Liver (tissue), 9 donors: Measurements from ENCODE around the gene CFL1. TPM values are rescaled to one million over a fixed set of nuclear protein-coding genes. Genes with fewer than 3 reads are reported as not detected.

ENCODE experiments used
- DNase-seq: peaks from one replicate; pipeline ENCODE4 v3.0.0-alpha.2; 2017; ENCODE audit warnings: low spot score
- H3K27ac ChIP-seq, 2 donors: one replicate each; pipeline ENCODE4 v1.7.0; 2013; ENCODE audit warnings: inconsistent platforms in 2 of 2, low read length in 2 of 2, control low read depth in 1 of 2, low read depth in 1 of 2, mild to moderate bottlenecking in 1 of 2
- H3K27me3 ChIP-seq, 4 donors: one replicate each; pipeline versions ENCODE4 v1.6.1 to v1.7.0; 2013; ENCODE audit warnings: low read length in 3 of 4, inconsistent platforms in 1 of 4, mild to moderate bottlenecking in 1 of 4, moderate library complexity in 1 of 4; ENCODE audit not compliant: control insufficient read depth in 4 of 4, insufficient read depth in 4 of 4
- H3K36me3 ChIP-seq, 4 donors: one replicate each; pipeline versions ENCODE4 v1.6.1 to v1.7.0; 2013; ENCODE audit warnings: low read length in 3 of 4, mild to moderate bottlenecking in 3 of 4, low read depth in 1 of 4, moderate library complexity in 1 of 4; ENCODE audit not compliant: control insufficient read depth in 4 of 4, insufficient read depth in 3 of 4
- H3K4me1 ChIP-seq, 4 donors: one replicate each; pipeline versions ENCODE4 v1.6.1 to v1.7.0; 2013; ENCODE audit warnings: low read length in 3 of 4, mild to moderate bottlenecking in 3 of 4, moderate library complexity in 1 of 4; ENCODE audit not compliant: control insufficient read depth in 4 of 4, insufficient read depth in 4 of 4
- H3K4me3 ChIP-seq, 3 donors: one replicate each; pipeline versions ENCODE4 v1.6.1 to v1.7.0; 2013; ENCODE audit warnings: low read length in 3 of 3, control low read depth in 1 of 3, low read depth in 1 of 3, mild to moderate bottlenecking in 1 of 3
- H3K9ac ChIP-seq, 2 donors: one replicate each; pipeline ENCODE4 v1.7.0; 2013; ENCODE audit warnings: low read length in 2 of 2, mild to moderate bottlenecking in 2 of 2, moderate library complexity in 2 of 2, control low read depth in 1 of 2, low read depth in 1 of 2
- H3K9me3 ChIP-seq, 4 donors: one replicate each; pipeline versions ENCODE4 v1.6.1 to v1.7.0; 2013; ENCODE audit warnings: low read length in 3 of 4; ENCODE audit not compliant: control insufficient read depth in 4 of 4
- EGR1 ChIP-seq, 2 donors: IDR thresholded peaks; 2 replicates each; pipeline ENCODE4 v1.6.1; 2016 to 2018; ENCODE audit warnings: antibody characterized with exemption in 2 of 2, low read depth in 2 of 2
- FOXA1 ChIP-seq: IDR thresholded peaks from 2 replicates; pipeline ENCODE4 v1.6.1; 2016; ENCODE audit warnings: antibody characterized with exemption
- FOXA2 ChIP-seq: IDR thresholded peaks from 2 replicates; pipeline ENCODE4 v1.6.1; 2016; ENCODE audit warnings: antibody characterized with exemption
- GABPA ChIP-seq, 2 donors: IDR thresholded peaks in 1 of 2; conservative IDR thresholded peaks in 1 of 2; 2 replicates each; pipeline ENCODE4 v1.6.1; 2016; ENCODE audit warnings: antibody characterized with exemption in 2 of 2, mild to moderate bottlenecking in 1 of 2, moderate library complexity in 1 of 2
- HNF4G ChIP-seq: IDR thresholded peaks from 2 replicates; pipeline ENCODE4 v1.6.1; 2016; ENCODE audit warnings: antibody characterized with exemption
- JUND ChIP-seq, 2 donors: IDR thresholded peaks; 2 replicates each; pipeline ENCODE4 v1.6.1; 2016; ENCODE audit warnings: antibody characterized with exemption in 2 of 2
- NR2F2 ChIP-seq: IDR thresholded peaks from 2 replicates; pipeline ENCODE4 v1.6.1; 2016; ENCODE audit warnings: antibody characterized with exemption
- RAD21 ChIP-seq, 2 donors: IDR thresholded peaks; 2 replicates each; pipeline ENCODE4 v1.6.1; 2016; ENCODE audit warnings: antibody characterized with exemption in 2 of 2, mild to moderate bottlenecking in 2 of 2
- REST ChIP-seq: IDR thresholded peaks from 2 replicates; pipeline ENCODE4 v1.6.1; 2016; ENCODE audit warnings: antibody characterized with exemption, mild to moderate bottlenecking
- RXRA ChIP-seq, 2 donors: IDR thresholded peaks; 2 replicates each; pipeline ENCODE4 v1.6.1; 2017 to 2018; ENCODE audit warnings: antibody characterized with exemption in 2 of 2, mild to moderate bottlenecking in 1 of 2
- SP1 ChIP-seq: IDR thresholded peaks from 2 replicates; pipeline ENCODE4 v1.6.1; 2018; ENCODE audit warnings: antibody characterized with exemption, mild to moderate bottlenecking
- YY1 ChIP-seq: IDR thresholded peaks from 2 replicates; pipeline ENCODE4 v1.6.1; 2016; ENCODE audit warnings: antibody characterized with exemption, mild to moderate bottlenecking
- ZBTB33 ChIP-seq: IDR thresholded peaks from 2 replicates; pipeline ENCODE4 v1.6.1; 2016; ENCODE audit warnings: antibody characterized with exemption
- WGBS: extraction: QIAGEN DNeasy Blood & Tissue Kit; methylation state at CpG from one replicate; pipeline ENCODE4 v1.1.7; 2013; 5-methylcytosine and 5-hydroxymethylcytosine counted together
- polyA plus RNA-seq, 2 donors: library from polyadenylated mRNA; stranded (reverse) in 1 of 2; unstranded in 1 of 2; fragments of 200-250 nt in 1 of 2; fragments of >200 nt in 1 of 2; fragmentation: Nextera tagmentation in 1 of 2; extraction: Ambion mirVana in 1 of 2; gene quantifications; one replicate each; pipeline versions ENCODE4 v1.2.1 to v1.2.3, GENCODE V29; 2013 to 2015
- total RNA-seq, 2 donors: library from RNA; depleted of rRNA; stranded (reverse); fragments of >200 nt; gene quantifications; one replicate each; pipeline ENCODE4 v1.2.3, GENCODE V29; 2014
- TF ChIP-seq, protein P1 (sequence below): IDR thresholded peaks from 2 replicates; pipeline ENCODE4 v1.6.1; 2016; ENCODE audit warnings: antibody characterized with exemption
- TF ChIP-seq, protein P2 (sequence below): IDR thresholded peaks from 2 replicates; pipeline ENCODE4 v1.6.1; 2016; ENCODE audit warnings: antibody characterized with exemption
- TF ChIP-seq, protein P3 (sequence below): fragments of 150-350 bp; IDR thresholded peaks from 2 replicates; pipeline ENCODE4 v1.5.1; 2017; ENCODE audit warnings: improper control_type of control experiment, low read depth, low read length; ENCODE audit not compliant: missing input control
- donor health status: healthy.
- donor health status: healthy.
- donor health status: healthy.
- donor health status: healthy.
- donor health status: healthy.

The CFL1 gene
- total and polyA plus RNA-seq, 4 donors, result 184 to 498 (median 282) TPM

- H3K4me1 ChIP-seq, result peaks cover 0 to 26% (median 14%) of the 10 kb centered on the region in 4 donors
- TF ChIP-seq, protein P1, sequence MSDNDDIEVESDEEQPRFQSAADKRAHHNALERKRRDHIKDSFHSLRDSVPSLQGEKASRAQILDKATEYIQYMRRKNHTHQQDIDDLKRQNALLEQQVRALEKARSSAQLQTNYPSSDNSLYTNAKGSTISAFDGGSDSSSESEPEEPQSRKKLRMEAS, result no peak
- TF ChIP-seq FOXA1, result no peak
- TF ChIP-seq, protein P2, sequence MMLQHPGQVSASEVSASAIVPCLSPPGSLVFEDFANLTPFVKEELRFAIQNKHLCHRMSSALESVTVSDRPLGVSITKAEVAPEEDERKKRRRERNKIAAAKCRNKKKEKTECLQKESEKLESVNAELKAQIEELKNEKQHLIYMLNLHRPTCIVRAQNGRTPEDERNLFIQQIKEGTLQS, result no peak
- TF ChIP-seq RXRA (IDR thresholded peaks at IDR 0.05), result no peak
- no peak for TF ChIP-seq SP1
- TF ChIP-seq HNF4G, result no peak
- TF ChIP-seq RAD21 (IDR thresholded peaks at IDR 0.05), result no peak
- no peak for TF ChIP-seq REST
- TF ChIP-seq, protein P3, sequence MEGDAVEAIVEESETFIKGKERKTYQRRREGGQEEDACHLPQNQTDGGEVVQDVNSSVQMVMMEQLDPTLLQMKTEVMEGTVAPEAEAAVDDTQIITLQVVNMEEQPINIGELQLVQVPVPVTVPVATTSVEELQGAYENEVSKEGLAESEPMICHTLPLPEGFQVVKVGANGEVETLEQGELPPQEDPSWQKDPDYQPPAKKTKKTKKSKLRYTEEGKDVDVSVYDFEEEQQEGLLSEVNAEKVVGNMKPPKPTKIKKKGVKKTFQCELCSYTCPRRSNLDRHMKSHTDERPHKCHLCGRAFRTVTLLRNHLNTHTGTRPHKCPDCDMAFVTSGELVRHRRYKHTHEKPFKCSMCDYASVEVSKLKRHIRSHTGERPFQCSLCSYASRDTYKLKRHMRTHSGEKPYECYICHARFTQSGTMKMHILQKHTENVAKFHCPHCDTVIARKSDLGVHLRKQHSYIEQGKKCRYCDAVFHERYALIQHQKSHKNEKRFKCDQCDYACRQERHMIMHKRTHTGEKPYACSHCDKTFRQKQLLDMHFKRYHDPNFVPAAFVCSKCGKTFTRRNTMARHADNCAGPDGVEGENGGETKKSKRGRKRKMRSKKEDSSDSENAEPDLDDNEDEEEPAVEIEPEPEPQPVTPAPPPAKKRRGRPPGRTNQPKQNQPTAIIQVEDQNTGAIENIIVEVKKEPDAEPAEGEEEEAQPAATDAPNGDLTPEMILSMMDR, result no peak
- TF ChIP-seq FOXA2, result no peak
- TF ChIP-seq JUND (IDR thresholded peaks at IDR 0.05), result no peak
- peaks cover 0 to 1% (median 0%) of the 10 kb centered on the region in 4 donors for H3K36me3 ChIP-seq
- no peak overlapping the region for H3K4me3 ChIP-seq
- H3K9ac ChIP-seq, result no peak overlapping the region
- no peak overlapping the region for H3K27ac ChIP-seq
- no peaks in the 10 kb centered on the region for H3K9me3 ChIP-seq
- DNase-seq, result no peak
- 93% methylated on average over 14 of the region's 14 CpGs for WGBS
- H3K27me3 ChIP-seq, result no peaks in the 10 kb centered on the region
These were observed 38.3 kb upstream of the CFL1 start for GRCh38 chr11:65896034-65896999.

- Histone ChIP-seq H3K9ac (no peak overlapping the region), H3K27me3 (no peaks in the 10 kb centered on the region), H3K4me3 (no peak overlapping the region), H3K36me3 (peaks cover 0 to 1% (median 0%) of the 10 kb centered on the region in 4 donors), H3K27ac (no peak overlapping the region), H3K4me1 (peaks cover 0 to 32% (median 19%) of the 10 kb centered on the region in 4 donors), H3K9me3 (no peaks in the 10 kb centered on the region)
- no peak for DNase-seq
- 93% methylated on average over 5 of the region's 5 CpGs for WGBS
- no peak for TF ChIP-seq SP1
- TF ChIP-seq, protein P1, result no peak
- TF ChIP-seq ZBTB33, result no peak
- no peak for TF ChIP-seq RXRA (IDR thresholded peaks at IDR 0.05)
- no peak for TF ChIP-seq NR2F2
- no peak for TF ChIP-seq YY1
- no peak for TF ChIP-seq EGR1 (IDR thresholded peaks at IDR 0.05; ENCODE audit: low read depth in 2 of 2)
- TF ChIP-seq, protein P2, result no peak
- no peak for TF ChIP-seq HNF4G
- TF ChIP-seq JUND (IDR thresholded peaks at IDR 0.05), result no peak
- TF ChIP-seq FOXA2, result no peak
- TF ChIP-seq RAD21 (IDR thresholded peaks at IDR 0.05), result no peak
- TF ChIP-seq, protein P3, result no peak
- no peak for TF ChIP-seq GABPA (IDR thresholded peaks at IDR 0.05 in 1 of 2, conservative IDR thresholded peaks at IDR 0.05 in 1 of 2)
These were observed 37.6 kb upstream of the CFL1 start for GRCh38 chr11:65895482-65895981.
